Measurements from ENCODE around the gene LRIT3.

Gene LRIT3

DNA sequence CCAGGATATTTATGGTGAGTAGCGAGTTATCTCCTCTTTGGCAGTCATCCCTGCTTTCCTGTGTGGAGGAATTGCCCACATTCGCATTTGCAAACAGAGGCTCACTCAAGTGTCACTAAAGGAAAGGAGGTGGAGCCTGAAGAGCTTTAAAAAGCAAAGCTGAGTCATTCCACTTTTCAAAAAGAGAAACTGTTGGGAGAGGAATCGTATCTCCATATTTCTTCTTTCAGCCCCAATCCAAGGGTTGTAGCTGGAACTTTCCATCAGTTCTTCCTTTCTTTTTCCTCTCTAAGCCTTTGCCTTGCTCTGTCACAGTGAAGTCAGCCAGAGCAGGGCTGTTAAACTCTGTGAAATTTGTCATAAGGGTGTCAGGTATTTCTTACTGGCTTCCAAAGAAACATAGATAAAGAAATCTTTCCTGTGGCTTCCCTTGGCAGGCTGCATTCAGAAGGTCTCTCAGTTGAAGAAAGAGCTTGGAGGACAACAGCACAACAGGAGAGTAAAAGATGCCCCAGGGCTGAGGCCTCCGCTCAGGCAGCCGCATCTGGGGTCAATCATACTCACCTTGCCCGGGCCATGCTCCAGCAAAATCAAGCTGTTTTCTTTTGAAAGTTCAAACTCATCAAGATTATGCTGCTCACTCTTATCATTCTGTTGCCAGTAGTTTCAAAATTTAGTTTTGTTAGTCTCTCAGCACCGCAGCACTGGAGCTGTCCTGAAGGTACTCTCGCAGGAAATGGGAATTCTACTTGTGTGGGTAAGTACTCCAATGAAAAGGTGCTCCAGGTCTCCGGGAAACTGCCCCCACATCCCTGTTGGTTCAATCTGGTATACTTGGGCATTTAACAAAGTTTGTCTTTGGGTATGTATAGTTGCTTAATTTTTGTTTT lies 65.0 kb downstream of the LRIT3 start, which contains the start of gene EGF:
TSS of gene EGF (plus strand) at position 178 of the 890 bp plus-strand sequence. CDS start at position 631, 453 bp downstream.
- no peak for DNase-seq

DNA sequence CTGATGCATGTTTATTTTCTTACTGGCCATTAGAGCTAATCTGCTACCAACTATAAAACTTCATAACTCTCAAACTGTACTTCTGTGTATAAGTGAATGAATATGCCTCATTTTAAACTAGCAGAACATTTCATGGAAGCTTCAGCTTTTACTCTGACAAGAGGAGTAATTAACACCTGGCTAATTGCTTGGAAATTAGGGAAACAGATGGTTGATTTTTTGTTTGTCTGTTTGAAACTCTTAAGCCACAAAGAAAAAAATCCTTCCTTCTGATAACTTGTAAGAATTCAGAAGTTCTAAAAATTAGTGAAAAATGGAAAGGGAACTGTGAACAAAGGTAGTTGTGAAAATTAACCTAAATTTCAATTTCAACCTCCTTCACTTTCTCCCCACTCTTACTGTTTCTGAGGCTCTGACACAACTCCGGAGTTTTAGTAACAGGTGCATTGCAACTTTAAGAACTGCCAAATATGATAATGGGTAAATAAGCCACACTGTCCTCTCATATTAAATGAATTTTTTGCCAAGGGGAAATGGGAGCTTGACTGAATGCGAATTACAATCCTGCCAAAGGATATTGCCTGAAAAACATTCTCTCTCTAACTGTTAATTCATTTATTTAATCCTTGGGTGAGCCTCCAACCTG lies 65.8 kb downstream of the LRIT3 start:
- no peak for DNase-seq

- DNase-seq, result no peak
Observed at GRCh38 chr4:109914322-109914721, 66.4 kb downstream of the LRIT3 start.

DNA sequence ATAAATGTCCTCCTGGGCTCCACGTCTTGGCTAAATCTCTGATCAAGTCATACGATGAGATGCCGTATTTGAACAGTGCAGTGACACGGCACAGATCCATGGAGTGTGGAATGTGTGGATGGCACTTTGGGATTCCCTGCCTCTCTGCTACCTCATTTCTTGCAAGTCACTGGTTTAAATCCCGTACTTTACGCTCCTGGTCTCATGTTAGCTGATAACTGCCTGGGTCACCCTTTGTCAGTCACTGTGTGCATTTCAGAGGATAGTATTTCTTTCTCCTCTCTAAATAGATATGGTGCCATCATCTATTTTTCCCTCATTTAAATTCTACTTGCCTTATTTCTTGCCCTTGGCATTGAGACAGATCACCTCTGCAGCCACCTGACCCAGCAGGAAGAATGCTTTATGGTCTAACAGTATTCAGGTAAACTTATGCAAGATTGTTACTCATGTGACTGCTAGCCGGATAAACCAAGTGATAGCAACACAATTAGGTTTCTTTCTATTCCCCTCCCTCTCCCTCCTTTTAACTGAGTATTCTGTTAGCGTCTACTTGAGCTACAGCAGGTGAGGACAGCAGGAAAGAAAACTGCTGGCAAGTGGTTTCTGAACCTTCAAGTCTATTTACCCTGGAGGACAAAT lies 67.6 kb downstream of the LRIT3 start:
- no peak for DNase-seq

DNA sequence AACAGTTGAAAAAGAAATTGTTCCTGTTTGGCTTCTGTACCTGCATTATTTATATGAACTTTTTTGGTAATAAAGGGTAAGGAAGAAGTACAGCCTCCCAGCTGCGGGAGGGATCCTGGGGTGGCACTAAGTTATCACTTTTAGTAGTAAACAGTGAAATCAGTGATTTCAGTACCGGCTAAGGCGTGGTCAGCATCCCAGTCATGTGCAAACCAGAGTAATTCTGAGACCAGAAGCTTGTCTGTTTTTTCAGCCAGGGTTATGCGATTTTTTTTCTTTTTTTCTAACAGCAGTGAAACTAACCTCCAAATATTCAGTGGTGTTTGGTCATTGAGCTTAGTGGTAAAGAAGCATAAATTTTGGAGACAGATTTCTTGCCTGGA lies 68.1 kb downstream of the LRIT3 start:
- DNase-seq, result no peak

GRCh38 chr4:109921384-109921808 lies 73.5 kb downstream of the LRIT3 start:
- no peak for DNase-seq

Measured in activated gamma-delta T cell treated with Interleukin-2 at 50 U/mL for 16 hours (primary cell).